HG02885 (cell line): ENCODE measurements around the gene NOS1AP.

ENCODE experiments used
- ATAC-seq: cut with Tn5 transposase; IDR thresholded peaks from one replicate; pipeline ENCODE4 v1.9.1; 2021; ENCODE audit warnings: mild to moderate bottlenecking; ENCODE audit not compliant: unreplicated experiment, poor library complexity

The NOS1AP gene

DNA sequence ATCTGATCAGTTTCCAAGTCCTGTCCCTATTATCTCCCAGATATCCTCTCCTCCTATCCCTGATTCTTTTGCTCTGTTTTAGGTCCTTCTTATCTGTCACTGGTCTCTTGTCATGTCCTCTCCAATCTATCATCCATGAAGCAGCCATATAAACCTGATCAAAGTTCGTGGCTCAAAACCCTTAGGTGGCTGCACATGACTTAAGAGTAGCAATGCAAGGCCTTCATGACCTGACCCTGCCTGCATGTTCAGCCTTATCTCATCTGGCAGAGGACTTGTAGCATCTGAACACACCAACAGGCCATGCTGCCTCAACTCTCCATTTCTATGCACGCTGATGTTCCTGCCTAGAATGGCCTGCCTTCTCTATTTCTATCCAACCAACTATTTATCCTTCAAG, 65.2 kb downstream of the NOS1AP start:
- ATAC-seq = no peak

GRCh38 chr1:162135271-162135775, 65.8 kb downstream of the NOS1AP start:
- no peak for ATAC-seq

- no peak for ATAC-seq
Measured at GRCh38 chr1:162136760-162137159, 67.3 kb downstream of the NOS1AP start.

DNA sequence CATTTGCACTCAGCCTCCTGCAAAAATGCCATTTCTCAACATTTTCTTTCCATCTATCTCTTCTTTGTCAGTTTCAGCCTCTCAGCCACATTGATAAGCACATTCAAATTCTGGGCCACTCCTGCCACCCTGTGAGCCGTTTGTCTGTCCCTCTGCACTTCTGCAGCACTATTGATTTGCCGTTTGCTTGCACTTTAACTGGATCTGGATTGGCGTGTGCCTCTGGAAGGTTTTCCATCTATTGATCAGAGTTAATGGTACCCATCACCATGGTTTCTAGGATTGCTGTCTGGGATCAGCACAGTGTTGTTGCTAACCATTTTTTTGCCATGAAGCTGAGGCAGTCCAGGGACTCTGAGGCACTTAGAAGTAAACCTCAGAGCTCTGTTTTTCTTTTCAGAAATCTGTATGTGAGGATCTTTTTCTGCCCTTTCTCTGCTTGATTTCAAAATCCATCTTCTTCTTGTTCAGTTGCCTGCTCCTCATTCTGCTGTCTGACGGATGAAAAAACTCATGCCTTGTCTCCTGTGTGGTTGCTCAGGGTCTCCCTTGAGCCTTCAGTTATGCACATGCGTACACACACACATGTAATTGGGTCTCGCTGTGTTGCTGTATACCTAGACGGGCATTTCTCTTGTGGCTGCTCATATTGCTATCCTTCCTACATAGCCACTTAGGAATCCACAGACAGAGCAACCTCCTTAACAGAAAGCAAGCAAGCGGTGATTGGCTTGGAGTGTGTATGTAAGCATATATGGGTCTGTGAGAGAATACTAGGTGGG, 67.9 kb downstream of the NOS1AP start:
- ATAC-seq = no peak

DNA sequence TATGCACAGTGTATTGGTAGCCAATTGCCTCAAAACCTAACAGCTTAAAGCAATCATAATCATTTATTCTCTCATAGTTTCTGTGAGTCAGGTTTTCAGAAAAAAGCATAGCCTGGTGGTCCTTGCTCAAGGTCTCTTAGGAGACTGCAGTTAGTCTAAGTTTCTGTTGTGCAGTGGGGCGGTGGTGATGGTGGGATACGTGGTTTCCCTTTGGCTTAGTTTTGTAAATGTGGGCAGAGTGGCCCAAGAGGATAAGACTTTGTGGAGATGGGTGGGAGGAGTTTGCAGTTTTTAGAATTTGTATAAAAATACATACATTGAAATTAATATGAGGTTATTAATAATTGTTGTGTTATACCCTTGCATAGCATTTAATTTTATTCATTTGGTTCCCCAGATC, 68.6 kb downstream of the NOS1AP start:
- no peak for ATAC-seq

DNA sequence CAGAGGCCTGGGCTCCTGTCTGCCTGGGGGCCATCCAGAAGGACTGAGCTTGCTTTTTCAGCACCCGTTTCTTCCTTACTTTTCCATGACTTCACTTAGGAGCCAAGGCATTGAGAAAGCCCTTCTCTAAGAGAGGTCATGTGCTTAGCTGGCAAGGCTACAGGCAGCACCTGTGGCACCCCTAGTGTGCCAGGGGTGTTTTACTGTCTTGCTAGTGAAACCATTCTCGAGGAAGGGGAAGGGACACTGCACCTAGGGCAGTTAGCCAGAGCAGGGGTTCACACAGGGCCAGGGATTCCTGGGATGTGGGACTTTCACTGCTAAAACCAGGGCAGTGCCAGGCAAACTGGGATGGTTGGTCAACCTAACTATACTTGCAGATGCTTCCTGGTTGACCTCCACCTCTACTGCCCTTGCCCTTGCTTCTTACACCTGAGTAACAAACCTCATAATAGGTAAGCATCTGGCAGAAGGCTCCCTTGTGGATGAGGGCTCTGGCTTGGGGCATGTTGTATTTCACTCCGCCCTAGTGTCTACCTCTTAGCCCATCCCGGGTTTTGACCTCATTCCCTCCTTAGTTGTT, 69.2 kb downstream of the NOS1AP start:
- ATAC-seq = no peak

GRCh38 chr1:162139211-162139610, 69.7 kb downstream of the NOS1AP start:
- ATAC-seq = no peak

- ATAC-seq = no peak
Measured at GRCh38 chr1:162141281-162142054, 72.0 kb downstream of the NOS1AP start.

DNA sequence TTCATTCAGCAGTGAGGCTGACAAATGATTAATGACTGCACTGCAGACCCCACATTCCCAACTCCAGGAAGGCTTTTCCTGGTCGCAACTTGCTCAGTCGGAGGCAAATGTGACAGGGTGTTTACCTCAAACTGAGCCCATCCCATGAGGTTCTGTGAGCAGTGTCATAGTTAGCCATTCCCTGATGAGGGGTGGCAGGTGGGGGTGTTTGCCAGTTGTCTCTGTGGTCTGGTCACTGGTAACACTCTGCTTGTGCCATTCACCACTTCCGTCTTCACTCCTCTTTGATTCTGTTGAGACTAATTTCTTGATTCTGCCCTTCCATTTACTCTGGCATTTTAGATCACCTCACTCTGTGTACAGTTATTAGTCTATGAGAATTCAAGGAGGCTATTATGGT, 73.5 kb downstream of the NOS1AP start:
- no peak for ATAC-seq

DNA sequence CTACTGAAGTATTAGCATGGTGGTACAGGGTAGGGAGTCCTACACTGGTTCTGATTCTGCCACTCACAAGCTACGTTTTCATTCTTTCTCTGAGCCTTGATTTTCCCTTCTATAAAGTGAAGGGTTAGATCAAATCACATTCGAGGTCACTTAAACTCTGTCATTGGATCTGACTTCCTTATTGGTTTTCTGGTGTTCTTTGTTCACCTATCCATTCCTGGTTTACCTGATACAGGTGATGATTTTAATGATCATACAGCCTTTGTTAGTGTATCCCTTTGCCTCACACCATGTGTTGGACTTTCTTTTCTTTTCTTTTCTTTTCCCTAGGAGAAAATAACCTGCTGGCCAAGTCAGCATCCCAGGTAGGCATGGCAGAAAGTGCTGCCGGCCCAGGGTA, 74.8 kb downstream of the NOS1AP start:
- ATAC-seq = no peak

GRCh38 chr1:162144853-162145252, 75.4 kb downstream of the NOS1AP start:
- ATAC-seq = no peak

GRCh38 chr1:162145280-162145965, 75.9 kb downstream of the NOS1AP start:
- no peak for ATAC-seq

DNA sequence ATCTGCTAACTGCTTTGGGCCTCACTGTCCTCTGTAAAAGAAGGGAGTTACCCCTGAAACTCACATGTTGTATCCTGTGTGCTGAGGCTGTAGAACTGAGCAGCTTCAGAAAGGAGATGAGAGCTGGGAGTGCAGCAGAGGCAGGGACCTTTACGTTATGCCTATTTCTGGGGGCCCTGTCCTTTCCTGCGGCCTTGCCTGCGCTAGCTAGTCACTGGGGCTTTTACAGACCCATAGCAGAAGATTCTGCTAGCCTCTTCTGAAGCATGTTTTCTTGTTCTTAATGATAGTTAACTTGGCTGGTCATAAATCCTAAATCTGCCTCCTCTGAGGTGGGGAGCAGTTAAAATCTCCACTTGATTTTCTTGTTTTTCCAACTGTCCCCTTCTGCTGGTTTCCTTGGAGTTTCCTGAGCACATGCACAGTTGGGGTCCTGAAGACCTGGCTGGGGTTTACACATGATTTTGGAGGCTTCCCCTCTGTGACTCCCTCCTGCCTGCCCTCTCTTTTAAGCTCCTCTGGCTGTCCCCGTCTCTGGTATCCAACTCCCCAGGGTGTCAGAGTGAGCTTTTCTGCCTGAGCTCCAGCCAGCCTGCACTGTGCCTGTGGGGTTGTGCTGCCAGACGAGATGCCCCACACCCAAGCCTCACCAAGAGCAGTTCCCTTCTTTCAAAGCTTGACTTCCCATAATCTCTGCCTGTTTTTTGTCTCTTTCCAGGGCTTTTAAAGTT, 76.6 kb downstream of the NOS1AP start:
- ATAC-seq = no peak

DNA sequence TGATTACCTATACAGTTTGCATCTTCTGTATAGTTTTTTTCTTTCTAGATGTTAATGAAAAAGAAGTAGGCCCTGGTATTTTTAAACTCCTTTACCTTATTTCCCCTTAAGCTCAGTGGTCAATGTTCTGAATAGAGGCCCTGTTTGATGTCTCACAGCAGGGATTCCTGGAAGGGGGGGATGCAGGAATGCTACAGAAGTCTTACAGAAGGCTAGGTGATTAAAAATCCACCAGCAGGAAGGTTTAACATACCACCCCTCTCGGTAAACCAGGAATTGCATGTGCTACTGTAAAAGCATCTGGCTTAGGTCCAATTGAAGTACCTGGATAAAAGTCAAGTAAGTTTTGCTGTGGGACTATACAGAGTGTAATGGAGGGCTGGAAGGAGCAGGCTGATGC, 78.3 kb downstream of the NOS1AP start:
- no peak for ATAC-seq

DNA sequence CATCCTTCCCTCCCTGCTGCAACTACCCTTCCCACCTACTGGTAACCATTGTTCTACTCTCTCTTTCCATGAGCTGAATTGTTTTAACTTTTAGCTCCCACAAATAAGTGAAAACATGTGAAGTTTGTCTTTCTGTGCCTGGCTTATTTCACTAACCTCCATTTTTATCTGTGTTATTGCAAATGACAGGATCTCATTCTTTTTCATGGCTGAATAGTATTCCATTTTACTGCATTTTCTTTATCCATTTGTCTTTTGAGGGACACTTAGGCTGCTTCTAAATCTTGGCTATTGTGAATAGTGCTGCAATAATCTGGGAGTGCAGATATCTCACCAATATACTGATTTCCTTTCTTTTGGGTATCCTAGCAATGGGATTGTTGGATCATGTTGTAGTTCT, 80.6 kb downstream of the NOS1AP start:
- ATAC-seq = no peak

- no peak for ATAC-seq
Measured at GRCh38 chr1:162151900-162152829, 82.7 kb downstream of the NOS1AP start.

DNA sequence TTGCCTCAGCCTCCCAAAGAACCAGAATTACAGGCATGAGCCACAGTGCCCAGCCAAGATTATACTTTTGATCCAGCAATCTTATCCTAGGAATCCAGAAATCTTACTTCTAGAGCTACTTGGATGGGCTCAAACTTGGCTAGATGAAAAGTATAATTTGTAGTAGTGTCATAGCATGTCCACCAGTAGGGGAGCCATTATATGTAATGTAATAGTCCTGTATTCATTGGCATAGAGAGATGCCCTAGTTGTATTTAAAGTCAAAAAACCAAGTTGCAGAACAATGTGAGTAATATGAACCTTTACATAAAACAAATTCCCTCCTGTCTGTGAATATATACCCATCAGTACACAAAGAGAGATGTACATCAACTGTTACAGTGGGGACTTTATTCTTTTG, 83.9 kb downstream of the NOS1AP start:
- no peak for ATAC-seq

DNA sequence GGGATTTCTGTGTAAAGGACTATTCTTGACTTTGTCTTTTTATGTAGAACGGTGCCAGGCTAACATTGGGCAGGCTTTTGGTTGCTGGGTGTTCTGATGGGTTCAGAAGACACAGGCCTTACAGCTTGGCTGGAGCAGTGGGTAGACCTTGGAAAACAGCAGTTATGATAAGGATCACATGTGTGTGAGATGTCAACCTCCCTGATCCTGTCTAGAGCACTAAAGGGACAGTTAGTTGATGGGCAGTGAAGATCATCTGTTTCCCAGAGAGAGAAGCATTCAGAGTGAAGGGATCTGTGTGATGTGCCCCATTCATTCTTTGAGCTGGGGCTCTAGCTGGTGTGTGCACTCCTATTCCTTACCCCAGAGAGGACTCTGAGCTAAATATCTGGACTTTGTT, 88.0 kb downstream of the NOS1AP start:
- no peak for ATAC-seq
